Activated B cell treated with CpG ODN at 0.5 μM for 24 hours (primary cell): ENCODE results near the gene CADM2. TPM values are rescaled to one million over a fixed set of nuclear protein-coding genes. Genes with fewer than 3 reads are reported as not detected.

Experiments
- ATAC-seq: fragments of 200-7000 bp; cut with Tn5 transposase; one replicate; pipeline ENCODE4 v1.10.0; 2021; ENCODE audit warnings: low read depth, mild to moderate bottlenecking, moderate library complexity
- CTCF ChIA-PET: fragments of 350-600 bp; sonication (Branson Sonifier 250); formaldehyde crosslinking; loops from one replicate; lab custom pipeline; 2021; ENCODE audit warnings: antibody characterized with exemption; lab: Charles Lee
- POLR2A ChIA-PET: fragments of 350-600 bp; sonication (Branson Sonifier 250); formaldehyde crosslinking; loops from one replicate; lab custom pipeline; 2021; ENCODE audit warnings: antibody characterized with exemption; lab: Charles Lee
- DNase-seq: peaks from one replicate; pipeline ENCODE4 v3.0.0; 2022
- H3K27ac Mint-ChIP-seq: one replicate; pipeline ENCODE4 v1.8.0; 2020; ENCODE audit warnings: mixed read lengths
- H3K27me3 Mint-ChIP-seq: one replicate; pipeline ENCODE4 v1.8.0; 2021; ENCODE audit warnings: mixed read lengths
- H3K36me3 Mint-ChIP-seq: one replicate; pipeline ENCODE4 v1.8.0; 2021; ENCODE audit warnings: low read depth, mixed read lengths
- H3K4me1 Mint-ChIP-seq: one replicate; pipeline ENCODE4 v1.8.0; 2021; ENCODE audit warnings: mixed read lengths
- H3K4me3 Mint-ChIP-seq: one replicate; pipeline ENCODE4 v1.8.0; 2020; ENCODE audit warnings: mild to moderate bottlenecking, mixed read lengths
- H3K9me3 Mint-ChIP-seq: one replicate; pipeline ENCODE4 v1.8.0; 2020; ENCODE audit warnings: mixed read lengths
- intact Hi-C: fragments of 100-400 bp; cut with micrococcal nuclease; formaldehyde crosslinking; loops from one replicate; pipeline ENCODE4 v1.15.1; 2024
- total RNA-seq: library from RNA; stranded (reverse); gene quantifications from 2 replicates; pipeline ENCODE4 v1.2.3, GENCODE V29; 2022
- TF ChIP-seq, protein P1 (sequence below): fragments of 200-600 bp; IDR thresholded peaks from one replicate; pipeline ENCODE4 v1.8.0; 2022; ENCODE audit warnings: antibody characterized with exemption, mild to moderate bottlenecking

CADM2 gene
- total RNA-seq, 1 donor from 2014 or later, result not detected

DNA sequence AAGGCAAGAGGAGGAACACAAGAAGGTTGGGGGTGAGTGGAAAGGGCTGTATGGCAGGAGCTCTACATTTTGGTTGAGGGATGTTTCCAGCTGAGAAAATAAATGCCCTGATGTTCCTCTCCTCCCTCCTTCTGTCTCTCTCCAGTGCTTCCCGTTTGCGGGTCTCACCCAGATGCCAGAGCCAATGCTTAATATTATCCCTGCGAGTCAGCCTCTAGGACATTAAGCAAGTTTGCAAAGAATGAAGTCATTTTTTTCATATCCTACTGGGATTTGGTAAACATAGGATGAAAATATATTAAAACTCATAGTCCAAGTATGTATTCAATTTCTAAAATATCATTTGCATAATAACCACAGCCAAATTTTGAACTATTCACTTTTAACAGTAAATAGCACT, 295.9 kb downstream of the CADM2 start:
- Mint-ChIP-seq H3K27me3 (no peaks in the 10 kb centered on the region), H3K9me3 (peaks cover 3% of the 10 kb centered on the region), H3K27ac (no peak overlapping the region), H3K36me3 (no peaks in the 10 kb centered on the region), H3K4me1 (no peaks in the 10 kb centered on the region), H3K4me3 (no peak overlapping the region)
- TF ChIP-seq, protein P1, sequence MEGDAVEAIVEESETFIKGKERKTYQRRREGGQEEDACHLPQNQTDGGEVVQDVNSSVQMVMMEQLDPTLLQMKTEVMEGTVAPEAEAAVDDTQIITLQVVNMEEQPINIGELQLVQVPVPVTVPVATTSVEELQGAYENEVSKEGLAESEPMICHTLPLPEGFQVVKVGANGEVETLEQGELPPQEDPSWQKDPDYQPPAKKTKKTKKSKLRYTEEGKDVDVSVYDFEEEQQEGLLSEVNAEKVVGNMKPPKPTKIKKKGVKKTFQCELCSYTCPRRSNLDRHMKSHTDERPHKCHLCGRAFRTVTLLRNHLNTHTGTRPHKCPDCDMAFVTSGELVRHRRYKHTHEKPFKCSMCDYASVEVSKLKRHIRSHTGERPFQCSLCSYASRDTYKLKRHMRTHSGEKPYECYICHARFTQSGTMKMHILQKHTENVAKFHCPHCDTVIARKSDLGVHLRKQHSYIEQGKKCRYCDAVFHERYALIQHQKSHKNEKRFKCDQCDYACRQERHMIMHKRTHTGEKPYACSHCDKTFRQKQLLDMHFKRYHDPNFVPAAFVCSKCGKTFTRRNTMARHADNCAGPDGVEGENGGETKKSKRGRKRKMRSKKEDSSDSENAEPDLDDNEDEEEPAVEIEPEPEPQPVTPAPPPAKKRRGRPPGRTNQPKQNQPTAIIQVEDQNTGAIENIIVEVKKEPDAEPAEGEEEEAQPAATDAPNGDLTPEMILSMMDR, result no peak
- DNase-seq (no peak), ATAC-seq (no peak)
- CTCF ChIA-PET, result no interaction called here
- POLR2A ChIA-PET, result no interaction called here
- intact Hi-C loops, result no loop called here

DNA sequence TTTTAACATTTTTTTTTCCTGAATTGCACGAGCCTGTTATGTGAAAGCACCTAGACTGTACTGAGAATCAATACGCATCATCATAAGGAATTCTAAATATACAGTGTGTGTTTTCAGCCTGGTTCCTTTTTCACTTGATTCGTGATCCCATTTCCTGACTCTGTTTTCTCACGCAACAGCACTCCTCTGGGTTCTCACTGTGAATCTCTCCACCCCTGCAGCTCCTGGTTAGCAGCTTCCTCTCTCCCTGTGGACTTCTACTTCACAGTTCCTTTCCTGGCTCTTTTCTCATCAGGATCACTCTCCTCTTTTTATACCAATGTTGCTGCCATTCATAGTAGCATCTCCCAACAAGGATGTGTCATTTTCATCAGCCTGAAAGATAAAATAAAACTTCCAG, 297.2 kb downstream of the CADM2 start:
- Mint-ChIP-seq H3K36me3 (no peaks in the 10 kb centered on the region), H3K4me1 (no peaks in the 10 kb centered on the region), H3K9me3 (peaks cover 3% of the 10 kb centered on the region), H3K27ac (no peak overlapping the region), H3K4me3 (no peak overlapping the region), H3K27me3 (no peaks in the 10 kb centered on the region)
- no peak for DNase-seq
- POLR2A ChIA-PET, result no interaction called here
- CTCF ChIA-PET, result no interaction called here
- TF ChIP-seq, protein P1, result no peak
- ATAC-seq, result no peak
- intact Hi-C loops, result no loop called here

DNA sequence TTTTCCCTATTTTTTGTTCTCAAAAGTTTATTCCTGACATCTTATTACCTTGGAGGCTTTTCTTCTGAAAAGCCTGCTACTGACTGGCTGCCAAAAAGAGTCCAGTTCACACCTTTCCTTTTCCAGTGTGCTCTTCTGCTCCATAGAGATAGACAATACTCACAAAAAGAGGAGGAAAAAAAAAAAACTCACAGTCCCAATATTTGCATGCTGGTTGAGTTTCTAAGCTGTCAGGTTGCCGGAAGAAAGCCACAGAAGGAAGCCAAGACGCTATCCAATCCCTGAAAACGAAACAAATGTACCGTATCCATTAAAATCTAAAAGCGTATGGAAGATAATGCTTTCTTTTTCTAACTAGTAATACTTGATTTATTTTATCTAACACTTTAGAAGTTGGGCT, 299.5 kb downstream of the CADM2 start:
- no peaks in the 10 kb centered on the region for H3K4me1 Mint-ChIP-seq
- no peak overlapping the region for H3K27ac Mint-ChIP-seq
- ChIA-PET CTCF (no interaction called here), POLR2A (no interaction called here)
- peaks cover 3% of the 10 kb centered on the region for H3K9me3 Mint-ChIP-seq
- H3K36me3 Mint-ChIP-seq, result no peaks in the 10 kb centered on the region
- ATAC-seq (no peak), DNase-seq (no peak)
- H3K4me3 Mint-ChIP-seq, result no peak overlapping the region
- intact Hi-C loops, result no loop called here
- H3K27me3 Mint-ChIP-seq, result no peaks in the 10 kb centered on the region
- TF ChIP-seq, protein P1, result no peak

DNA sequence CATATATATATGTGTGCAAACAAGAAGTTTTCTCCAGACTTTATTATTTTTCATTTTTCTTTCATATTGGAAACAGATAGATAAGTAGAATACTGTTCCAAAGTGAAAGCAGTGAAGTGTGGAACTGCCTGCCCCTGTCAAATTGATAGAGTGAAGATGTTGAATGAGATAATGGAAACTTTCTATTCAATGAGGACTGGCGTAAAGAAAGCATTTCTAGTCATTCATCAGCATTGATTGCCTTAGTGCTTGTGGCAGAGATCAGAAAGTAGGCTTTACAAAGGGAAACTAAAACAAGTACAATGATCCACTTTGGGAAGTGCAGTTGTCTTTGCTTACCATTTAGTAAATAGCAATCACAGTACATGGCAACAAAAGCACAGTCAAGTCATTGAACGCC, 300.0 kb downstream of the CADM2 start:
- ATAC-seq (no peak), DNase-seq (no peak)
- Mint-ChIP-seq H3K4me3 (no peak overlapping the region), H3K27me3 (no peaks in the 10 kb centered on the region), H3K27ac (no peak overlapping the region), H3K4me1 (no peaks in the 10 kb centered on the region), H3K9me3 (peaks cover 3% of the 10 kb centered on the region), H3K36me3 (no peaks in the 10 kb centered on the region)
- intact Hi-C loops, result no loop called here
- ChIA-PET CTCF (no interaction called here), POLR2A (no interaction called here)
- TF ChIP-seq, protein P1, result no peak

DNA sequence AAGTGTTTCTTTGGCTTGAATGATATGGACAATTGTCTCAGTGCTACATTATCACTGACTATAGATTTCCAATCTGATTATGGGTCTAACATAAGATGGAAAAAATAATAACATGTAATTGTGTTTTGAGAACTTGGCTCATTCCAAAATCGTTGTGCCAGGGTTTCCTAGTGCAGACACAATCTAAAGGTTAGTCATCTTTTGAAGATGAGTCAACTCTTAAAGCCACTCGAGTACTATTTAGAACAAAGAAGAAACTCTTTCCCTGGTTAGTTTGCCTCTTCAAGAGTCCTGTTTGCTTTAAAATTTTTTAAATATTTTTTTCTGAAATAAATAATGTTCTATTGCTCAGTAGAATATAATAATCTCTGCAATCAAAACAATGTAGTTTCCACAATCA, 301.0 kb downstream of the CADM2 start:
- DNase-seq (no peak), ATAC-seq (no peak)
- Mint-ChIP-seq H3K27ac (no peak overlapping the region), H3K27me3 (no peaks in the 10 kb centered on the region), H3K36me3 (no peaks in the 10 kb centered on the region), H3K9me3 (peaks cover 3% of the 10 kb centered on the region), H3K4me1 (no peaks in the 10 kb centered on the region), H3K4me3 (no peak overlapping the region)
- ChIA-PET CTCF (no interaction called here), POLR2A (no interaction called here)
- intact Hi-C loops, result no loop called here
- TF ChIP-seq, protein P1, result no peak
